HCT116 (cell line): ENCODE data around the gene CHERP. TPM values are rescaled to one million over a fixed set of nuclear protein-coding genes. Genes with fewer than 3 reads are reported as not detected.

Experiments
- ATAC-seq: fragments of 200-7000 bp; cut with Tn5 transposase; 2 replicates; pipeline ENCODE4 v1.9.1; 2020; ENCODE audit warnings: mild to moderate bottlenecking, moderate library complexity
- BruUV-seq: library from RNA; stranded (reverse); fragments of 400-500 nt; replicated peaks from 2 replicates; lab custom pipeline; 2021; lab: Mats Ljungman, UMichigan
- CTCF ChIA-PET: fragments of 300-600 bp; sonication (Branson Sonifier 250); formaldehyde crosslinking; loops from one replicate; lab custom pipeline; 2021; ENCODE audit warnings: antibody characterized with exemption; lab: Charles Lee
- POLR2A ChIA-PET: fragments of 300-600, 350-600 bp; sonication (Branson Sonifier 250); formaldehyde crosslinking; loops from one replicate; lab custom pipeline; 2021; ENCODE audit warnings: antibody characterized with exemption; lab: Charles Lee
- RAD21 ChIA-PET, 2 experiments: fragments of 300-600 bp; sonication (Branson Sonifier 250); formaldehyde crosslinking; loops; one replicate each; lab custom pipeline; 2023; ENCODE audit warnings: low total read pairs in 2 of 2; ENCODE audit not compliant: uncharacterized antibody in 2 of 2, unreplicated experiment in 2 of 2, low non-redundant PET in 1 of 2; lab: Charles Lee
- DNase-seq: peaks from one replicate; pipeline ENCODE4 v3.0.0-alpha.2; 2010; ENCODE audit warnings: low read depth, low spot score
- H2AFZ ChIP-seq: fragments of 200-600 bp; shearing (Covaris generic), sonication (generic); 2 replicates; pipeline ENCODE4 v1.6.1; 2017; ENCODE audit warnings: low read depth, mixed run types, mixed read lengths, antibody characterized with exemption, low read length; ENCODE audit not compliant: poor library complexity, severe bottlenecking
- H3K27ac ChIP-seq: 2 replicates; pipeline ENCODE4 v1.5.1; 2012; ENCODE audit warnings: low read depth, low read length
- H3K27me3 ChIP-seq: fragments of 200-600 bp; sonication (generic); 2 replicates; pipeline ENCODE4 v1.6.1; 2016; ENCODE audit warnings: mixed run types, low read length, mixed read lengths; ENCODE audit not compliant: insufficient read depth
- H3K36me3 ChIP-seq, 2 experiments: fragments of 200-500 bp in 1 of 2; fragments of 200-600 bp in 1 of 2; sonication (Bioruptor generic) in 1 of 2; sonication (generic) in 1 of 2; 2 replicates each; pipeline versions ENCODE4 v1.5.1 to v1.6.1; 2014 to 2016; ENCODE audit warnings: low read length in 2 of 2, inconsistent platforms in 1 of 2, mixed read lengths in 1 of 2, mixed run types in 1 of 2; ENCODE audit not compliant: insufficient read depth in 2 of 2, control insufficient read depth in 1 of 2
- H3K4me1 ChIP-seq, 2 experiments: fragments of 200-600 bp in 1 of 2; sonication (generic) in 1 of 2; 2 replicates each; pipeline versions ENCODE4 v1.5.1 to v1.6.1; 2012 to 2017; ENCODE audit warnings: low read length in 2 of 2, inconsistent platforms in 1 of 2, mild to moderate bottlenecking in 1 of 2, mixed read lengths in 1 of 2, mixed run types in 1 of 2, moderate library complexity in 1 of 2; ENCODE audit not compliant: insufficient read depth in 2 of 2, control insufficient read depth in 1 of 2
- H3K4me2 ChIP-seq: fragments of 200-600 bp; sonication (generic); 2 replicates; pipeline ENCODE4 v1.6.1; 2017; ENCODE audit warnings: mixed run types, low read length, mixed read lengths
- H3K4me3 ChIP-seq, 2 experiments: fragments of 200-600 bp in 1 of 2; sonication (generic) in 1 of 2; replicated peaks in 1 of 2; 2 replicates each; pipeline ENCODE4 v1.5.1; 2011 to 2016; ENCODE audit warnings: low read length in 2 of 2, control low read depth in 1 of 2, low read depth in 1 of 2, mild to moderate bottlenecking in 1 of 2, mixed read lengths in 1 of 2, mixed run types in 1 of 2
- H3K79me2 ChIP-seq: fragments of 200-600 bp; sonication (generic); 2 replicates; pipeline ENCODE4 v1.6.1; 2017; ENCODE audit warnings: mild to moderate bottlenecking, mixed run types, low read length, moderate library complexity, mixed read lengths; ENCODE audit not compliant: insufficient read depth
- H3K9ac ChIP-seq: fragments of 200-600 bp; sonication (generic); 2 replicates; pipeline ENCODE4 v1.6.1; 2016; ENCODE audit warnings: low read length, mixed read lengths
- H3K9me2 ChIP-seq: fragments of 200-600 bp; sonication (generic), shearing (Covaris generic); 2 replicates; pipeline ENCODE4 v1.6.1; 2017; ENCODE audit warnings: mixed run types, mild to moderate bottlenecking, moderate library complexity; ENCODE audit not compliant: insufficient read depth
- H3K9me3 ChIP-seq, 2 experiments: fragments of 200-500 bp in 1 of 2; fragments of 200-600 bp in 1 of 2; sonication (Bioruptor generic) in 1 of 2; sonication (generic) in 1 of 2; 2 replicates each; pipeline ENCODE4 v1.6.1; 2014 to 2017; ENCODE audit warnings: low read length in 2 of 2, mixed read lengths in 2 of 2, inconsistent platforms in 1 of 2, low read depth in 1 of 2, mild to moderate bottlenecking in 1 of 2, mixed run types in 1 of 2, moderate library complexity in 1 of 2; ENCODE audit not compliant: control insufficient read depth in 1 of 2, insufficient read depth in 1 of 2
- H4K20me1 ChIP-seq: fragments of 200-600 bp; sonication (generic), shearing (Covaris generic); 2 replicates; pipeline ENCODE4 v1.6.1; 2017; ENCODE audit warnings: mixed run types, mild to moderate bottlenecking, moderate library complexity; ENCODE audit not compliant: insufficient read depth
- CBX3 ChIP-seq: IDR thresholded peaks from 2 replicates; pipeline ENCODE4 v1.6.1; 2012; ENCODE audit warnings: low read depth
- EZH2 ChIP-seq: fragments of 200-600 bp; sonication (generic); IDR thresholded peaks from 2 replicates; pipeline ENCODE4 v1.6.1; 2017; ENCODE audit warnings: antibody characterized with exemption, mixed run types
- FOSL1 ChIP-seq: IDR thresholded peaks from 2 replicates; pipeline ENCODE4 v1.6.1; 2012; ENCODE audit warnings: low read depth
- JUND ChIP-seq: IDR thresholded peaks from 2 replicates; pipeline ENCODE4 v1.6.1; 2012
- POLR2A ChIP-seq: IDR thresholded peaks from 2 replicates; pipeline ENCODE4 v1.7.0; 2011; ENCODE audit warnings: borderline replicate concordance; ENCODE audit not compliant: insufficient read depth, insufficient read length; ENCODE audit errors: extremely low read depth
- intact Hi-C: fragments of 100-400 bp; cut with micrococcal nuclease; formaldehyde crosslinking; loops from 2 replicates; pipeline ENCODE4 v1.10.0; 2022
- total RNA-seq: library from RNA; stranded (reverse); gene quantifications from one replicate; pipeline ENCODE4 v1.2.1, GENCODE V29; 2021; ENCODE audit not compliant: unreplicated experiment

The CHERP gene
- total RNA-seq, 1 experiment from 2014 or later: 65.8 TPM

- no peak for TF ChIP-seq CBX3
- intact Hi-C loops: no loop called here
- BruUV-seq: no TSS peak
- peaks cover 3 to 12% of the 10 kb centered on the region in 2 experiments; a peak in 2 of 4 replicates for H3K4me1 ChIP-seq
- ChIA-PET CTCF (no interaction called here), RAD21 (no interaction called here), POLR2A (no interaction called here)
- H3K36me3 ChIP-seq: peaks cover 17 to 24% of the 10 kb centered on the region in 2 experiments; a peak in 3 of 4 replicates
- H2AFZ ChIP-seq: no peak overlapping the region
- no peak overlapping the region for H3K4me2 ChIP-seq
- peaks cover 87% of the 10 kb centered on the region for H3K79me2 ChIP-seq
- no peaks in the 10 kb centered on the region for H4K20me1 ChIP-seq
- no peaks in the 10 kb centered on the region for H3K27me3 ChIP-seq
- no peak overlapping the region for H3K9ac ChIP-seq
- no peaks in the 10 kb centered on the region for H3K9me2 ChIP-seq
- ATAC-seq (no peak), DNase-seq (no peak)
- H3K9me3 ChIP-seq: no peaks in the 10 kb centered on the region
- no peak overlapping the region for H3K27ac ChIP-seq
- H3K4me3 ChIP-seq: no peak overlapping the region
Measured at GRCh38 chr19:16576690-16577530, 34.7 kb upstream of the CHERP start.

- Histone ChIP-seq H3K27me3 (no peaks in the 10 kb centered on the region), H4K20me1 (no peaks in the 10 kb centered on the region), H3K36me3 (peaks cover 17 to 24% of the 10 kb centered on the region in 2 experiments; a peak in 3 of 4 replicates), H3K9ac (no peak overlapping the region), H3K79me2 (peaks cover 87% of the 10 kb centered on the region), H3K4me2 (no peak overlapping the region), H2AFZ (no peak overlapping the region), H3K9me2 (no peaks in the 10 kb centered on the region), H3K4me1 (peaks cover 4 to 16% of the 10 kb centered on the region in 2 experiments; a peak in 3 of 4 replicates), H3K4me3 (no peak overlapping the region), H3K27ac (no peak overlapping the region), H3K9me3 (no peaks in the 10 kb centered on the region)
- no peak for ATAC-seq
- RAD21 ChIA-PET: no interaction called here
- BruUV-seq: no TSS peak
- intact Hi-C loops: no loop called here
- TF ChIP-seq FOSL1 (no peak), EZH2 (no peak), POLR2A (no peak), JUND (no peak)
- CTCF ChIA-PET: no interaction called here
- no peak for DNase-seq
- POLR2A ChIA-PET: no interaction called here
Measured at GRCh38 chr19:16575861-16576689, 33.8 kb upstream of the CHERP start.
